Measurements from ENCODE around the gene LRRC4C.

The LRRC4C gene

DNA sequence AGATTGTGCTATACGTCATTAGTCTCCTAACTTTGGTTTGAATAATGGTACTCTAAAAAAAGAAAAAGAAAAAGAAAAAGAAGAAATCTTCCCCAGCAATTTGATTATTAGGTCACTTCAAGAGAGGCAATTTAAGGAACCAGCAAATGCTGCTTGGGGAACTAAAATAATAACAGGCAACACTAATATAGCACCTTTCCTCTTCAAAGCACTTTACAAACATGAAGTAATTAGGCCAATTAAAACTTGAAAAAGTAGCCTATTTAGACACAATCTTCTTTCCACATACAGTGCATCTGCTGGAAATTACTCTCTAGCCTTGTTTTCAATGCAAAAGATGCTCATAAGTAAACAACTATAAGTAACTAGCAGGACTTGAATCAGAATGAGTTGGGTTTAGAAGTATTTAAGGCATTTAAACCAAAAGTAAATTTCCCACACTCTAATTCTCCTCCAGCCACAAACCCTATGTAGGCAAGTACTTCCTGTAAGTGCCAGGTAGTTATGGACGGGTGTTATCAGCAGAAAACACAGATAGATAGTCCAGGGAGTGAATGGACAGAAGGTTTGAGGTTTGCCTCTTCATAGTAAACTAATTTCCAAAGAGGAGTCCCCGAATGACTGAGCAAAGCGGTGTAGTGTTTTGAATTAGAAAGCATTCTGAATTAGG, 44.5 kb downstream of the LRRC4C start:
- DNase-seq (ENCODE audit: low read depth): no peak

DNA sequence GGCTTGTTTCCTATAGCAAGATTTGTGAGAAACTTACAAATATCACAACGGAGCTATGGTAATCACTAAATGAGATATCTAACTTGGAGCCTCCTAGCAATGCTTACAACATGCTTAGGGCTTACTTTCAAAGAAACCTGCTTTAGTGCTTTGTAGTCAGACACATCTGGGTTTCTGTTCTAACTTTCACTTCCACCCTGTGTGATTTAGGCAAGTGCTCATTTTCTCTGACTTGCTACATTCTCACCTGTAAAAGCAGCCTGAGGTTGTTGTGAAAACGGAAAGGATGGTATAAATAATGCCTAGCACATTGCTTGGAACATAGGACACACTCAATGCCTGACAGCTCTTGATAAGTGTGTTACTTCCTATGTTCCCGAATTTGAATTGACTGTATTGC, 45.6 kb downstream of the LRRC4C start:
- DNase-seq (ENCODE audit: low read depth): no peak

DNA sequence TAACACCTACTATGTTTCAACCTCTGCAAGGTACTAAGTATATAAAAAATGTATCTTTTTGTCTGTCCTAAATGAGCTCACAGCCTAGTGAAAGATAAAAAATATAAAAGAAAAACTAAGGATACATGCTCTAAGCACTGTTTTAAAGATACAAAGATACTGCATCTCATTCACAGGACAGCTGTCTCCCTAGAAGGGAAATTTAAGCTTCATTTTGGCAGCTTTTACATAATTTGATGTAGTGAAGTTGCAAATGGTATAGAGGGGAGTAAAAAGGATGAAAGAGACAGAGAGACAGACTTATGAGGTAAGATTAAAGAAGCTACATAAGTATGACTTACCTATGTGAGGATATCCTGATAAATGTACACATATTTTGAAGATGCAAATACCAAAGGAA, 53.6 kb downstream of the LRRC4C start:
- DNase-seq (ENCODE audit: low read depth): no peak

DNA sequence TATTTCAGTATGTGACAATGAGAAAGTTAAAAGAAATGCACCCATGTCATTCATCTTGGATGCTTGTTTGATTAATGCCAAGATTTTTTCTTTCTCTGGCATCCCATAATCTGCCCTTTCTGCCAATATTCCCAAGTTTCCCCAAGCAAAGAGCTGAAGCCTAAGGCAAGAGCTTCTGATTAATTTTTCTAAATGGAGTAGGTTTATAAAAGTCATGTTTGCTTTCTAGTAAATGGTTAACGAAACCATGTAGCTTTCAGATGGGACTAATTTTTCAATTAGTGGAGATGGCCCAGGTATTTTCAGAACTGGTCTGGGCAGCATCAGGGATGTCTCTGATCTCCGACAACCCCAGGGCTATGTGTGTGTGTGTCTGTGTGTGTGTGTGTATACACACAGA, 55.3 kb downstream of the LRRC4C start:
- DNase-seq (ENCODE audit: low read depth): no peak

DNA sequence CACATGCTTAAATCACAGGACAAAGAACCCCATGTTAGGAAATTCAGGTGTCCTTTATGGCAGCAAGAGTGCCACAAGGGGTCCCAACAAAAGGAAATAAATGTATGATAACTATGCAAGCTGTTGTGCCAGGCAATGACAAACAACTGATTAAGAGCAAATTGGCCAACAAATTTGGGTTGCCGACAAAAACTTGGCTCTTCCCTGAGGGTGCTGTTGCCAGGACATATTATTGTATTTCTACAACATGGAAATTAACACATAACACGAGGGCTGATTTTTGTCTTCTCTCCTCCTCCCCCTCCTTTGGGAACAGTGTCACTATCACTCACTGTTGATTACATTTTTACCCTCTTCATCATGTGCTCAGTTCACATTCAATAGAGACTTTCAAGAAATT, 56.0 kb downstream of the LRRC4C start:
- no peak for DNase-seq (ENCODE audit: low read depth)

DNA sequence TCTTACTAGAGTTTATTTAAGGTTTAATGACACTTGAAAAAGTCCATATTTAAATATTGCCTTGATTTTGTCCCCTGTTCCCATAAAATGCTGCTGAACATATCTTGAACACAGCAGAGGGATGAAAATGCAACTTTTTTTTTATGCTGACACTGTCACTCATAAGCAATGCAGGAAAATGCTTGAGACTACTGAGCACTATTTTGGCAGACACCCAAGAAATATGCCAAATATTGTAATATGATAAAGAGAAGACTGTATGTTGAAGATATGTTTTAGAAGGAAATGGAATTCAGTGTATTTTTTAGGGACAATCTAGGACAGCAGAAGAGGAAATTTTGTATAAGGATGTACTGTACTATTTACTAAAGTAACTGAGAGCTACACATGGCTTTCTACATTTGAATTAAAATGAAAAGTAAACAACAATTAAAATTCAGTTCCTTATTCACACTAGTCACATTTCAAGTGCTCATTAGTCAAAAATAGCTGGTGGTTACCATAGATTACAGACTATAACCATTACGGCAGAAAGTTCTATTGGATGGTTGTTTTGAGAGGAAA, 58.6 kb downstream of the LRRC4C start:
- no peak for DNase-seq (ENCODE audit: low read depth)

DNA sequence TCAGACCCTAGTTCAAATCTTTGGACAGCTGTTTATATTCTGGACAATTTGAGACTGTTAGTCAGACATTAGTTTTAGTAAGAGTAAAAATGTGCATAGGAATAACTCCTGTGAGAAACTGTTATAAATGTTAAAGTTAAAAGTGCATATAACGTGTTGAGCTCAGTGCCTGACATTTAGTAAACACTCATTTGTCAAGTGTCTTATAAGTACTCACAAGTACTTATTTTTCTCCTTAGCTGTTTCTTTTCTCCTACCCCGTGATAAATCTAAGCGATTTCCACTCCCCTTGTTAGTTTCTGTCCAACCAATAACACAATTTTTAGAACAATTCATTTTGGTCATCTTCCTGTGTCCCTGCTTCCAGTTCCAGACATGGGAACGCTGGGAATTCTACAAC, 59.3 kb downstream of the LRRC4C start:
- DNase-seq (ENCODE audit: low read depth): no peak

DNA sequence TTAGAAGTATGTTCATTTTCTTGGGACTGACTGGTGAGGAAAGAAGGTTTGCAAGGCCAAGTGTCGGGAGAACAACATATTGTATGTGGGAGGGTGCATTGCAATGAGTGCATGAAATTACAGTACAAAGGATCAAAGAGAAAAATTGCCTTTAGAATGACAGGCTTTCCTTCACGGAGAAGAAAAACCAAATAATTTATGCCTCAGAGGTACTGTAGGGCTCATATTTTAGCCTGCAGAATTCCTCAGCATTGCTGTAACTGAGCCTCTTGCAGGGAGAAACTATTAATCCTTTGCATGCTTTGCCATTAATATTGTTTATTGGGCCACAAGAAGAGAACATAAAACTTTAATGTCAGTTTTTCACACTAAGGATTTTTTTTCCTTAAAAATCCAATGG, 60.1 kb downstream of the LRRC4C start:
- DNase-seq (ENCODE audit: low read depth): no peak

DNA sequence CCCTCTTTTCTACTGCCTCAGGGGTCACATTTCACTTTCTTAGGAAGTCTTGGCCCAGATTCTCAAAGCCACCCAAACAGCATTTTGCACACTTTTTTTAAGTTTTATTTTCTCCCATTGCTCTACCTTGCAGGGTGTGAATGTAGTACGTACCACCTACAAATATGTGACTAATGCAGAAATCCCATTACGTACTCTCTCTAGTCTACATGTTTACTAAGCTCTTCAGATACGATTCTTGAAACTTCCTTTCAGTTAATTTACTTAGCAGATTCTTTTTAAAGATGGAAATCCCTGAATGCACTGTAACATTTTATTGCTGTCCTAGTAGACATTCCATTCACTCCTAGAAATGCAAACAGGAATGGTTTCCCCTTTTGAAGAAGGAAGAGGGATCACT, 61.3 kb downstream of the LRRC4C start:
- DNase-seq (ENCODE audit: low read depth): no peak

DNA sequence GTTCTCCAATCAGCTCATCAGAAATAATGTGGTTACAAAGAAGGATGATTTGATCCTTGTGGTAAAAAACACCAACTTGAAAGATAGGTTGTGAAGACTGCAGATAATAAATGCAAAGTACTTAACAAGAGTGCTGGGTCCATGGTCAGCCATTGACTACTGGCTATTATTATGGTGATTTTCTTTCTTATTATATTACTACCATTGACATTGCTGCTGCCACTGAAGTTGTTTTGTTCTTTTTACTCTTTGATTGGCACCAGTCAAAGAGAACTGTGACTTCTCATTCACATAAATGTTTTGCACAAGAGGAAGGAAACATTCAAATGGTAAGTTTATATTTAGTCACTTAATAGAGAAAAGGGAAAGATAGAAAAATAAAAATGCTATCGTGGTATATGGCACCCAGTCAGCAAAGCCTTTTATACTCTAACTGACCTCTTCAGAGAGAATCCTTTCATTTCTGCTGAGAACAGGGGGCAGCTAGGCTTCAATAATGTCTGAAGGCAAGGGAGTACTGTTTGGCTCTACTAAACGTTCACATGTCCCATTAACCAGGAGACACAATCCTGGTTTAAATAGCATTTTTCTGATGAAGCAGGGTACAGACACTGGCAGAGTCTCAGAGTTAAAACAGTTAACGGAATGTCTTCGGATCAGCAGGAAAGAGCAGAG, 64.8 kb downstream of the LRRC4C start:
- DNase-seq (ENCODE audit: low read depth): no peak

DNA sequence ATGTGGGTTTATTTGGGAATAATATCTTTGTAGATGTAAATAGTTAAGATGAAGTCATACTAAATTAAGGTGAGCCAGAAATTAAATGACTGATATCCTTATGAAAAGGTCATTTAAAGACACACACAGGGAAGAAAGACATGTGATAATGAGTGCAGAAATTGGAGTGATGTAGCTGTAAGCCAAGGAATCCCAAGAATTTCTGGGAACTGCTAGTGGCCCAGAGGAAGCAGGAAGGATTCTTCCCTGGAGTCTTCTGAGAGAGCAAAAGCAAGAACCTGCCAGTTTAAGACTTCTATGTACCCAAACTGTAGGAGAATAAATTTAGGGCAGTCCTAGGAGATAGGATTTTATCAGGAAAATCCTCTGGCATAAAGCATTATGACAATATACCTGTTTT, 66.9 kb downstream of the LRRC4C start:
- DNase-seq (ENCODE audit: low read depth): no peak

DNA sequence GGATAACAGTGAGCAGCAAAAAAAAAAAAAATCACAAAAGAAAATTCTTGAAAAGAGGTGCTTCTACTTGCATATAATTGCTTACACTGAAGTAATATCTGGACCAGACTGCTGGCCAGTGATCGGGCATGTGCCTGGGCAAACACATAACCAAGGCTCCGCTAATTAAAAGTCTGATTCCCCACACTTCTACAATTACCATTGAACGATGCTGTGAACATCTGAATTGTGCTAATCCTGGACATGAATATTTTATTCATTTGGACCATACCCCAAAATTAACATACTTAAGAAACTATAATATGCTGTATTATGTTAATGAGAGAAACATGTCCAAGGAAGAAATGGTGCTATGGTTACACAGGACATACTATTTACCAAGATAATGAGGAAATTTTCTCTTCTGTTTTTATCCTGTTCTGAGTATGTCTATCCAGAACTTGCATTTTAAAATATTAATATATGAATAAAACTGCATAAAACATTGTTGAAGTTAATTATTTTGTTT, 69.8 kb downstream of the LRRC4C start:
- DNase-seq (ENCODE audit: low read depth): no peak

DNA sequence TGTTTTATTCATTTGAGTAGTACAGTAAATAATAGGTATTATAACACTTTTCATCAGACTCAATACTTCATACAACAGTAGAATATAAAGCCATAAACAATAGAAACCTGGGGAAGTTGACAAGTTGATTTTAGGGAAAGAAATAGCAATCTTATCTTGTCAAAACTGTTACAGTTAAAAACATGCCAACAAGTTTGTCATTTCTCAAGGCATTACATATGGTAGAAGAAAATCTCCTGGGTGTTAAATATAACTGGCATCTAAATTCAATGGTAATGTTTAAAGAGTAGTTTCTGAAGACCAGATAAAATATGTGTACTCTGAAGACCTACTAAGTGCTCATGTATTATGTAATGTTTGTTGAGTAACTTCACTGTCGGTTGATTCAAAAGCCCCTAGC, 75.1 kb downstream of the LRRC4C start:
- no peak for DNase-seq (ENCODE audit: low read depth)

DNA sequence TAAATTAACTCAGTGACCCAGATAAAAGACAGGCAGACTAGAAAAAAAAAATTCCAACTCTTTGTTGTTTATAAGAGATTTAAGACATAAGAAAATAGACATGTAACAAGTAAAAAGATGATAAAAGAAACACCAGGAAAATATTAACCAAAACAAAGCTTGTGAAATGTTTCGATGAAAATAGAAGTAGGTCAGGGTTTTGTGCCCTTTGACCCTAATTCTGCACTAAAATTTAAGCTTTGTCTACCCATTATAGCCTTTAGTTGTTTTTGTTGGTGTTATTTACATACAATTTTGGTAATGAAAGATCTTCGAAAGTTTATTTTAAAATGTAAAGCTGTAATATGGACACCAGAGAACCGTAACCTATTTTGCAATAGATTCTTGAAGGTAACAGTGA, 75.7 kb downstream of the LRRC4C start:
- DNase-seq (ENCODE audit: low read depth): no peak

DNA sequence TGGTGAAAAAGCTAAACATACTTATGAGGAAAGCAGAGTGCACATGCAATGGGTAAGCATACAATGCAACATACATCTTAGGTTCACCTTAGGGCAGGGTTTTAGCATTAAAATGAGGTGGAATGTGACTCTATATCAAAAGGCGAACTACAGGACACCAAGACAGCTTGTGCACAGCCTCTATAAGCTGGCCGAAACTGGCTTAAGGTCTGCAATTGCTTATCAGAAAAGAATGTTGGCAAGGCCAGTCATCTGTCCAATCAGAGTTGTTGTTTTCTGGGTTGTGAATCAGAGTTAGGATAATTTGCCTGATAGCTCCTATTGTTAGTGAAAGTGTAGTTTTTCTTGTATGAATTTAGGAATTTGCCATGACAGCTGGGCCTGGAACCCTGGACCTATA, 76.5 kb downstream of the LRRC4C start:
- peak; percentile 14 for DNase-seq (ENCODE audit: low read depth)

DNA sequence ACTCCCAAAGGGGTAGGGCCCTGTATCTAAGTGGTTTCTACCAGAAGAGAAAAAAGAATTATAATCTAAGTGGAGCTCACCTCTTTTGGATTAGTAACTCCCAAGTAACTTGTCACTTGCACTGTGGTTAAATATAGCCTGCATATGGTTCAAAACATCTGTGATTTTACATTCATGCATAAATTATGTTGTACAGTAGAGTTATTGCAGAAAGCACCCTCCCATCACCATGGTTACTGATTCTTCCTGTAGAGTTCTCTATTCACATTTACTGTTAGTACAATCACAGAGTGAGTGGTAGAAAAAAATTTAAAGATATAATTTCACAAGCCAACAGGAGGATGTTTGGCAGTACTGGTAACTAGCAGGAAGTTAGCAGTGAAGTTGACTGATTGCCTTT, 80.4 kb downstream of the LRRC4C start:
- DNase-seq (ENCODE audit: low read depth): no peak

DNA sequence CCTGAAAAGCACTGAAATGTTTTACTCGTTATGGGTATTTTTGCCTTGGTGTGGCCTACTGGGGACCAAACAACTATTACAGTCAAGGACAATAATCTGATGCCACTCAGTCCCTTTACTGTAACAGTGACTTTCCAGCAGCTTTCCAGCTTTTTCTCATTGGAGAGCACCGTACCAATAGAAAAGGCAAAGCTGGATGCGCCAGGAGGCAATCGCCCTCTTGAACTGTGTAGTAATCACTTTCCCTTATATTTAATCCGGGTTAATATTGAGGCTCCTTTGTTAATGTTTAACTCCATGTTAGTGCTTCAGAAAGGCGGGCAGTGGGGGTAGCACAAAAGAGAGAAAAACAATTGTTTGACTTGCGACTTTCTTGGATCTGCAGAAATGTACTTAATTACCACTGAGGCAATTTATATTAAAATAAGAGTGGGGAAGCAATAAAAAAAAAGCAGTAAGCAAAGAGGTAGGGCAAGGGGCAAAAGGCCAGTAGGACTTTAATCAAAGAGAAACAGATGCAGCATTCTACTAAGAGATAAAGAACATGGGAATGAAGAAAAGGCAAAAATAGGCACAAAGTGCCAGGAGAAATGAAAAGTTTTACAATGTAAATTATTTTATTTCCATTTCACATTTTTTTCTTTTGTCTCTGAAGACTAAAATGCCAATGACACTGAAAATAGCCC, 81.6 kb downstream of the LRRC4C start:
- no peak for DNase-seq (ENCODE audit: low read depth)

DNA sequence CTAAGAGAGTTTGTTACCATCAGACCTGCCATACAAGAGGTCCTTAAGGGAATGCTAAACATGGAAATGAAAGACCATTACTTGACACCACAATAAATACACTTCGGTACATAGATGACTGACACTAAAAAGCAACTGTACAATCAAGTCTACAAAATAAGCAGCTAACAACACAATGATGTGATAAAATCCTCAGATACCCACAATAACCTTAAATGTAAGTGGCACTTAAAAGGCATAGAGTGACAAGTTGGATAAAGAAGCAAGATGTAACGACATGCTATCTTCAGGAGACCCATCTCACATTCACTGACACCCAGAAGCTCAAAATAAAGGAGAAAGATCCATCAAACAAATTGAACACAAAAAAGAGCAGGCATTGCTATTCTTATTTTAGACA, 107.6 kb downstream of the LRRC4C start:
- no peak for DNase-seq (ENCODE audit: low read depth)

DNA sequence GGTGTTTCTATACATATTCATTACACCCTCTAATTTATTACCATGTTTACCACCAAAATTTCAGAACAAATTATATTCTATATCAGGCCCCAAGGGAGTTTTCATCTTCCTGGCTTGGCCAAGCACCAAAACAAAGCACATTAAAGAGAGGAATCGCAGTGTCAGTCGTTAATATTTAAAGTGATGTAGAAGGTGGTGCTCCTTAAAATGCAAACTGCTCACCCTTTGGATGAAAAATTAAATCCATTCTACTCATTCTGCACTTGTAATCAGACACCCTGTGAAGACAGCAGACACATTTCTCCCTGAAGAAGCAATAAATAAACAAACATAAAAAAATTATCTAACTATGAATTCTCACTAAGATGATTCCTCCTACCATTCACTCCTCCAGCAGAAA, 113.4 kb downstream of the LRRC4C start:
- no peak for DNase-seq (ENCODE audit: low read depth)

DNA sequence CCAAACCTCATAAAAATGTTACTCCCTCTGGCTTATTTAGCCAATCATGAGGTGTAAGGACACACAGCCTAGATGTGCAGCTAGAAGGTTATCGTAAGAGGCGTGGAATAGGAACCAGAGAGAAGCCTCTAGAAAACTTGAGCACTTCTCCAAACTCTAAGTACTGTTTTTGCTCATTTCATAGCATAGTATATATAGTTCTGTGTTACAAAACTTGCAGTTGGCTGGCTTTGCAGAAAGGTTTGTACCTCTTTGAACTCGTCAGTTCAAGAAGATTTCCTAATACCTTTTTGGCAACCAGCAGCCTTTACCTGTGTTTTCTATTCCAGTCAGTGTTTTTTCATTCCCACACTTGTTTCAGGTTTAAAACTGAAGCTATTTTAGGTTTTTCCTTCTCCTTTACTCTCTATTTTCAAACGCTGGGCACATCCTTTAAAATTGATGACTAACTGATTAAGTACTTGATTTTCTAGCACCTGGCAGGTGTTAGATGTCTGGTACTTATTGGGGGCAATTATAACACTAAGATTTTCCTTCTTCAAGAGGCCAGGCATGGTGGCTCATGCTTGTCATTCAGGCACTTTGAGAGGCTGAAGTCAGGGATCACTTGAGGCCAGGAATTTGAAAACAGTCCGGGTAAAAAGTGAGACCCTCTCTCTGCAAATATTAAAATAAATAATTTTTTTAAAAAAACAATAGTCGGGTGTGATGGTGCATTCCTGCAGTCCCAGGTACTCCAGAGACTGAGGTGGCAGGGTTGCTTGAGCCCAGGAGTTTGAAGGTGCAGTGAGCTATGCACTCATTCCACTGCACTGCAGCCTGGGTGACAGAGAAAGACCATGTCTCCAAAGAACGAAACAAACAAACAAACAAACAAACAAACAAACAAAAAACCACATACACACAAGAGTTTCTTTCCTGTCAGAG, 125.2 kb downstream of the LRRC4C start:
- no peak for DNase-seq (ENCODE audit: low read depth)

DNA sequence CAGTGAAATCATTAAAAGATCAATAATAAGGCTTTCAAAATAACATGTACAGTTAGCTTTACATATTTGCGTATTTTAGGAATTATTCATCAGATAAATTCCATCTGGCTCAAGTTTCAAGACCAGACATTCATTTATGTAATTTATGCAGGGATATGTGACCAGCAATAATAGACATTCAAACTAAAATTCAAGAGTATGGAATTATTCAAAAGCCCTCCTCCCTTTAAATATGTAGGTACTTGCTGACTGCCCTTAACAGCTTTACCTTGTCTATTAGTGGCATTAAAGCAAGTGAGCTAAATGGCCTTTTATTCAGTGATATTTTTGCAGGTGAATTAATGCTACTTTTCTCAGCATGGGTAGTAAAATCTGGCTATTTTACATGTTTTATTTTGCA, 126.1 kb downstream of the LRRC4C start:
- no peak for DNase-seq (ENCODE audit: low read depth)

DNA sequence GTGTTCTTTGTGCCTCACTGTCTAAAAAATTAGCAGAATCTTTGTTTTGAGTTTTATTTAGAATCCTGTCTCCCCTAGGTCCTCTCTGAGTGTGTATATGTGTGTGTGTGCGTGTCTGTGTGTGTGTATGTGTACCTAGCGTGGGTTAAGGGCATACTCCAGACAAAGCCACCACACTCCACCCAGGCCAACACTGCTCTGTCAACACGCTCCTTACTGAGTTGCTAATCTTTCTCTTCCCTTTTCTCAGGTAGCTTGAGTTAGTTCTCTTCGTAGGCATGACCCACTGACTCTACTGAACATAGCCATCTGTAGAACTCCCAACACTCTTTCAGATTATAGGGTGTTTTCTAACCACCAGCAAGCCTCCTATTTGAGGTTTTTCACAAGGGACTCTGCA, 131.1 kb downstream of the LRRC4C start:
- no peak for DNase-seq (ENCODE audit: low read depth)

All from non-pigmented ciliary epithelial cell (primary cell).